NCI-H1048 (cell line): ENCODE measurements around the gene SMARCD3.

ENCODE experiments used
- DNase-seq: peaks from one replicate; lab custom pipeline; 2025; lab: John Stamatoyannopoulos, UW

SMARCD3 gene

DNA sequence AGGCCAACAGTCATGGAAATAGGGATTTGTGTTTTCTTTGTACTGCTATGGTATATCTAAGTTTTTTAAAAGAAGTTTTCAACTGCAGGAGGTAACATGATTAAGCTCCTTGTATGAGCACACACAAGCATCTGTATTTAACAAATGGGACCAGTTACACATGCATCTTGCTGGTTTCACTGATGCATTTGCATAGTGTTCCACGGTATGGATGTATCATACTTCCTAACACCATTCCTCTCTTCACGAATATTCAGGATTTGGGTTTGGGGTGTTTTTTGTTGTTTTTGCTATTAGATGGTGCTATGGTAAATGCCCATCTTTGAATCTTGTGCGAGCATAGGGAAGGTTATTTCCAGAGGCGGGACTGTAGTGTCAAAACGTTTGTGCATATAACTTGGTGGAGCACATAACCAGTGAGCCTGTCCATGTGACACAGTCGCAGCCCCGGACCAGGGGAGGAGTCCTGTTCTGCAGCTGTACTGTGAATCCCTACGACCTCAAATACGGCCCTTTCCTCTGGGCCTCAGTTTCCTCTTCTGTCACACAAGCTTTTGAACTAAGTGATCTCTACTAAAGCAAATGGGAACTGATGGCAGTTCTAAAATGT, 40.1 kb downstream of the SMARCD3 start:
- no peak for DNase-seq

DNA sequence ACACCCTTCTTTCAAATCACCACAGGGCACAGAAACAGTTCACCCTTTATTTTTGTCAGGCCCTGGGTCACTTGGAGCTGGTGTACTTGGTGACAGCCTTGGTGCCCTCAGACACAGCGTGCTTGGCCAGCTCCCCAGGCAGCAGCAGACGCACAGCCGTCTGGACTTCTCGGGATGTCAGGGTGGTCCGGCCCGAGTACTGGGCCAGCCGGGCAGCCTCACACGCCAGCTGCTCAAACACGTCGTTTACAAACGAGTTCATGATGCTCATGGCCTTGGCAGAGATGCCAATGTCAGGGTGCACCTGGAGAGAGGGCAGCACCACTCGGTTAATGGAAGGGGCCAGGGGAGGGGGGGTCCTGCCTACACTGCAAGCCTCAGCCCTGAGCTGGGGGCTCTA, 40.7 kb downstream of the SMARCD3 start:
- no peak for DNase-seq

GRCh38 chr7:151207315-151207714, 41.2 kb downstream of the SMARCD3 start:
- DNase-seq: no peak

- no peak for DNase-seq
These were observed 41.6 kb downstream of the SMARCD3 start for GRCh38 chr7:151206914-151207313.

- no peak for DNase-seq
These were observed 42.8 kb downstream of the SMARCD3 start for GRCh38 chr7:151205730-151206129.

DNA sequence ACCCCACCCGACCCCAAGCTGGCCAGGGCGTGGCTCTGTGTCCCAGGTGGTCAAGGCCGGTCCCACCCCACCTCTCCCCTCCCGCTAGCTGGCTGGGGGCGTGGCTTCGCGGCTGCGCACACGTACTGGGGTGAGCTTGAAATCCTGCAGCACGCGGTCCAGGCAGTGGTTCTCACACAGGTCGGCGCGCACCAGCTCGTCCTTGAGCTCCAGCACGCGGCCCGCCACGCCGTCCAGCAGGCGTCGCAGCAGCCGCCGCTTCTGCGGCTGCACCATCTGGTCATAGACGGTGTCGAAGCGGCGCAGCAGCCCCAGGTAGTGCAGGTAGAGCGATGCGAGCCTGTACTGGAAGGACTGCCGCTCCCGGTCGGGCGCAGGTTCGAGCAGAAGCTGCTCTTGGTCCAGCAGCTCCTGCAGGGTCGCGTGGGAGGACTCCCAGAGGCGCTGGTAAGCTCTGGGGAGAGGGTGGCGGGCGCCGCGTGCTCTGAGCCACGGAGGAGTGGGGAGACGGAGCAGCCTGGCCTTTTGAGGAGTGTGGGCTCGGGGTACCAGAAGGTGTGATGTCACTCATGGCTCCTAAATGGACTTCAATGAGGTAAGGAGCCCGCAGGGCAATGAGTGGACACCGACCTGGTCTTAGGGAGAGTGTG, 44.0 kb downstream of the SMARCD3 start:
- DNase-seq: no peak

GRCh38 chr7:151202836-151203235, 45.7 kb downstream of the SMARCD3 start:
- DNase-seq: no peak

DNA sequence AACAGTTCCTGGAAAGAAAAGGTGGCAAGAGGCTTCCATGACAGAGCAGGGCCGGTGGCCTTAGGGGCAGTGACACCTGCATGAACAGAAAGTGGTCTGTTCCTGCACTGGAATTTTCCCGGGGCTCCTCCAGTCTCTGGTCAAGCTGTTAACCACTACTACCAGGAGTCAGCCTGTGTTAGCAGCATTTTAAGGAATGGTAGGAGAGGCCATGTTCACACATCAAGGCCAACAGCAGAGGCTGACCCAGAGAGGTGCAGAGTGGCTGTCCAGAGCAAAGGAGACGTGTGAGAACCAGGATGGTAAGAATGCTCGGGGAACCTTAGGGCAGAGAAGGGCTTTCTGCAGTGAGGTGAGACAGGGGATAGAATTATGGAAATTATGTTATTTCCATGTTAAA, 46.7 kb downstream of the SMARCD3 start:
- no peak for DNase-seq

GRCh38 chr7:151201344-151201743, 47.1 kb downstream of the SMARCD3 start:
- no peak for DNase-seq

- DNase-seq: no peak
These were observed 49.3 kb downstream of the SMARCD3 start for GRCh38 chr7:151198945-151199848.

GRCh38 chr7:151197932-151198331, 50.6 kb downstream of the SMARCD3 start:
- DNase-seq: no peak

DNA sequence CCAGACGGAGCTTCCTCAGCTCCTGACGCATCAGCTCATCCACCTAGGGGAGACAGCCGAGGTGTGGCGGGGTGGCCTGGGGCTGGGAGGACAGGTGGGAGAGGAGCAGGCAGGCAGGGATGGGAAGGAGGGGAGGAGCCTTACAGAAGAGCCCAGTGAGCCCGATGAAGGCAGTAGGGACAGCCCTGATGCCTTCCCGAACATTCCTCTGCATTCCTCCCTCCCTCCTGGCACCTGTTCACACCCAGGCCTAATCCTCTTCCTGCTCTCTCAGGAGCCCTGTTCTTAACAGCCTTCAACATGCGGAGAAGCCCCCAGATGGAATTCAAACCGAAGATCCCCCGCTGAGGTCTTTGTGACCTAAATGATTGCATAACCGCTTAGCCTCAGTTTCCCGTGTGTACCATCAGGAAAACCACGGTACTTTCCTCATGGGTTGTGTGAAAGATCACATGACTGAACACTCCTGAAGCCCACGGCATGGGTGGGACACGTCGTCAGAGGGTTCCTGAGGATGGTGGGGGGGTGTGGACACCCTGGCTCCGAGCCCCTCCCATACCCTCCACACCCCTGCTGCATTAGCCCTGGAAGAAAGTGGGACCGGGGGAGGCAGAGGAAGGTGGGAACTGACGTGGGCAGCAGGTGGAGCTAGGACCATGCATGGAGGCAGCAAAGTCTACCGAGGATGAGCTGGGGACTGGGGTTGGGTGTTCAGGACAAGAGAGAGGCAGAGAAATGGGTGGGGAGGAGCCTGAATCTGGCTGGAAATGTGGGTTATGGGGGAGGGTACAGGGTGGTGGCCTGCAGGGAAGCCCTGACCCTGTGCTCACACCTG, 52.7 kb downstream of the SMARCD3 start:
- no peak for DNase-seq

DNA sequence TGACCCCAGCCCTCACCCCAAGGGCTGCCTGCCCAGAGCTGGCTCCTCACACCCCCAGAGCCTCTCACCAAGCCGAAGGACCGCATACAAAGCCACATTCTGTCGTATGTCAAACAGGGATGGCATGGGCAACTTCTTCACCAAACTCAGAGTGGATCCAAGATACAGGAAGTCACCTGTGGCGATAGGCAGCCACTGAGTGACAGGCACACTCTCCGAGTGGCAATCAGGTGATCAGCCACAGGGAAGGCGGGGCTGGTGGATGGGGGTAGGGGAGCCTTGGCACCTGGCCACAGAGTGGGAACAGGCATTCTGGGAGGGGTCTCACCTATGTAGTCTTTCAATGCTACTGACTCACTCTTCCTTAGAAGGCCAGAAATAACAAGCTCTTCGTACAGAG, 54.3 kb downstream of the SMARCD3 start:
- DNase-seq: no peak

DNA sequence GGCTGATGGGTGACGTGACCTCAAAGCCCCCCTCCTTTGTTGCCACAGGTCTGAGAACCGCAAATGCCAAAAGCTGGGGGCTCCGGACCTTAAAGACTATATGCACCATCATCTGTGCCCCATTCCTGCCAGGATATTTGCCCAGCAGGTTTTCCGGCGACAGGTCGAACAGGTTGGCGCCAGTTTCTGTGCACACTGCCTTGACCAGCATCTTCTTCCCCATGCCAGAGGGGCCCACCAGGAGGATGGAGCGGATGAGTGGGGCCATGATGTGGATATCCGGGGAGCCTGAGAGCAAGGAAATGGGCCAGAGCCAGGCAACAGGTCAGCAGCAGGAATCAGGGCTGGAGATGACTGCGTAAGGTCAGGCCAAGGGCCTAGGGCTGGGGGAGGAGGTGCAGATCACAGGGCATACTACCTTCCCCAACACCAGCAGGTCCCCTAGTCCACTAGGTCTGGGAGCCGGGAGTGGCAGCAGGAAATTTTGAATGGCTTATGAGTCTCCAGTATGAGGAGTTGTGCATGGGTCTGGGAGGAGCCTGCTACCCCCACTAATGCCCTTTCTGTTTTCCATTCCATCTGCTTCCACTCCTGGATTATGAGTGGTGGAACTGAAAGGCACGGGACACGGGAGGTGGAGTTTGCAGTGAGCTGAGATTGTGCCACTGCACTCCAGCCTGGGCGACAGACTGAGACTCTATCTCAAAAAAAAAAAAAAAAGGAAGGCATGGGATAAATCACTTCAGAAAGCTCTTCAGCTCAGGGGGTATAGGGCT, 55.1 kb downstream of the SMARCD3 start:
- DNase-seq: no peak

- no peak for DNase-seq
These were observed 56.4 kb downstream of the SMARCD3 start for GRCh38 chr7:151192002-151192539.

- no peak for DNase-seq
These were observed 57.0 kb downstream of the SMARCD3 start for GRCh38 chr7:151191544-151191943.

DNA sequence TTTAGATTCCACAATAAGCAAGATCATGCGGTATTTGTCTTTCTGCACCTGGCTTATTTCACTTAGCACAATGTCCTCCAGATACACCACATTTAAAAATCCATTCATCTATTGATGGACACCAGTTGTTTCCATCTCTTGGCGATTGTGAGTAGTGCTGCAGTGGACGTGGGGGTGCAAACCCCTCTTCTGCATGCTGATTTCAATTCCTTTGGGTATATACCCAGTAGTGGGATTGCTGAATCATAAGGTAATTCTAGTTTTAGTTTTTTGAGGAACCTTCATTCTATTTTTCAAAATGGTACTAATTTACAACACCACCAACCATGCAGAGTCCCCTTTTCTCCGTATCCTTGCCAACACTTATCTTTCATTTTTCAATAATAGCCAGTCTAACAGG, 59.5 kb downstream of the SMARCD3 start:
- no peak for DNase-seq
